GM19351 (cell line): ENCODE data around the gene TUFM.
"Not testable (repeated sequence)": the region's sequence is repeated elsewhere in the genome, so short reads cannot be mapped to it uniquely, and the experiment has no call there.

ENCODE experiments used
- ATAC-seq: cut with Tn5 transposase; IDR thresholded peaks from one replicate; pipeline ENCODE4 v1.9.1; 2021; ENCODE audit warnings: mild to moderate bottlenecking, moderate library complexity; ENCODE audit not compliant: unreplicated experiment

TUFM gene

GRCh38 chr16:28807445-28808120, 38.6 kb downstream of the TUFM start:
- ATAC-seq = not testable (repeated sequence)

GRCh38 chr16:28802235-28803019, 43.7 kb downstream of the TUFM start:
- not testable (repeated sequence) for ATAC-seq
